ENCODE measurements around the gene SLC38A3.

SLC38A3 gene

DNA sequence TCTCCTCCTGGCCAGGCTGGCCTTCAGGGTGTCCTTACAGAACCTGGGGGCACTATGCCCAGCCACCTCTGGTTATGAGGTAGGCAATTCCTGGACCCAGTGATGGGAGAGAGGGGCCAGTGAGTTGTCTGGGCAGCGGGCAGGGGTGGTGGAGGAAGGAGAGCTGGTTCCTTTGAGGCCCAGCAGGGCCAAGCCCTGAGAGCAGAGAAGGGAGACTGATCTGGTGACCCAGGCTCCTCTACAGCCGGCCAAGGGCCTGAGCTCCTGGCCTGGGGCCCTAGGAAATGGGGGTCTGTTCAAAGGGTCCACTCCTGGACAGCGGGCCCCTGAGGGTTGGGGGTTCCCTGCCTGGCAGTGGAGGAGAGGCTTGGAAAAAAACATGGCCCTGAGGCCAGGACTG lies 7.9 kb downstream of the SLC38A3 start:
- in situ Hi-C loops (cut with MboI; ENCODE audit: low sequenced_read_pairs, unreplicated experiment): no loop called here
- TF ChIP-seq, protein P1, sequence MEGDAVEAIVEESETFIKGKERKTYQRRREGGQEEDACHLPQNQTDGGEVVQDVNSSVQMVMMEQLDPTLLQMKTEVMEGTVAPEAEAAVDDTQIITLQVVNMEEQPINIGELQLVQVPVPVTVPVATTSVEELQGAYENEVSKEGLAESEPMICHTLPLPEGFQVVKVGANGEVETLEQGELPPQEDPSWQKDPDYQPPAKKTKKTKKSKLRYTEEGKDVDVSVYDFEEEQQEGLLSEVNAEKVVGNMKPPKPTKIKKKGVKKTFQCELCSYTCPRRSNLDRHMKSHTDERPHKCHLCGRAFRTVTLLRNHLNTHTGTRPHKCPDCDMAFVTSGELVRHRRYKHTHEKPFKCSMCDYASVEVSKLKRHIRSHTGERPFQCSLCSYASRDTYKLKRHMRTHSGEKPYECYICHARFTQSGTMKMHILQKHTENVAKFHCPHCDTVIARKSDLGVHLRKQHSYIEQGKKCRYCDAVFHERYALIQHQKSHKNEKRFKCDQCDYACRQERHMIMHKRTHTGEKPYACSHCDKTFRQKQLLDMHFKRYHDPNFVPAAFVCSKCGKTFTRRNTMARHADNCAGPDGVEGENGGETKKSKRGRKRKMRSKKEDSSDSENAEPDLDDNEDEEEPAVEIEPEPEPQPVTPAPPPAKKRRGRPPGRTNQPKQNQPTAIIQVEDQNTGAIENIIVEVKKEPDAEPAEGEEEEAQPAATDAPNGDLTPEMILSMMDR (IDR thresholded peaks at IDR 0.05; ENCODE audit: borderline replicate concordance, control extremely low read depth, extremely low read depth, insufficient read depth, missing control alignments): no peak
- no peak for DNase-seq (ENCODE audit: low spot score)

DNA sequence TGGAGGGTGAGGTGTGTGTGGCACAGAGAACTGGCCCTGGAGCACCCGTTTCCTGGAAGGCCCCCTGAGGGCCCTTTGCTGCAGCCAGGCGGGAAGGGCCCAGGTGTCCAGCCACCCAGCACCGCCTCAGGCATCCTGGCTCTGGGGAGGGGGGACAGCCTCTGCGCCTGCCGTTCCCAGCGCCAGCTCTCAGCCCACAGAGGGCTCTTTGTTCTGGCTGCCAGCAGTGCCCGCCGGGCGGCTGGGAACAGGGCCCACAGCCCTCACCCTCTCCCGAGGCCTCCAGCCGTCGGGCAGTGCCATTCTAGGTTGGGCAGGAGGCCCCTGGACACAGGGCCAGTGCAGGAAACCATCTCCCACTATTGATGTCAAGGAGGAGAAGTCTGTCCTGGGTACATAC lies 8.3 kb downstream of the SLC38A3 start:
- TF ChIP-seq, protein P1 (IDR thresholded peaks at IDR 0.05; ENCODE audit: borderline replicate concordance, control extremely low read depth, extremely low read depth, insufficient read depth, missing control alignments): no peak
- DNase-seq (ENCODE audit: low spot score): no peak
- in situ Hi-C loops (cut with MboI; ENCODE audit: low sequenced_read_pairs, unreplicated experiment): no loop called here

DNA sequence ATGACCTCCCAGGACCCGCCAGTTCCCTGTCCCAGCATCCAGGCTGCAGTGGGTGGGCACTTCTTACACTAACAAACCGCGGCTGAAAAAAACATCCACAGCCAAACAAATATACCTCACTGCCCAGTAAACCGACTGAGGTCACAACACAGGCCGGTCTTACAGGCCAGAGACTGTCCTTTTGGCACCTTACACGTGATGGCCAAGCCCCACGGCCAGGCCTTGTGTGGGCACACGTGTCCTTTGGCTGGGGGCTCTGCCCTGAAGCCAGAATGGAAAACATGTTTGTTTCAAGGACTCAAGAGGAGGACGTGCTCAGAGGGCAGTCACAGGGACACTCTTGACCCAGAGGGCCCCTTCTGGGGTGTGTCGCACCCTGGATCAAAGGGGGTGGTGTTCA lies 9.8 kb downstream of the SLC38A3 start:
- DNase-seq (ENCODE audit: low spot score): no peak
- TF ChIP-seq, protein P1 (IDR thresholded peaks at IDR 0.05; ENCODE audit: borderline replicate concordance, control extremely low read depth, extremely low read depth, insufficient read depth, missing control alignments): no peak
- in situ Hi-C loops (cut with MboI; ENCODE audit: low sequenced_read_pairs, unreplicated experiment): no loop called here

DNA sequence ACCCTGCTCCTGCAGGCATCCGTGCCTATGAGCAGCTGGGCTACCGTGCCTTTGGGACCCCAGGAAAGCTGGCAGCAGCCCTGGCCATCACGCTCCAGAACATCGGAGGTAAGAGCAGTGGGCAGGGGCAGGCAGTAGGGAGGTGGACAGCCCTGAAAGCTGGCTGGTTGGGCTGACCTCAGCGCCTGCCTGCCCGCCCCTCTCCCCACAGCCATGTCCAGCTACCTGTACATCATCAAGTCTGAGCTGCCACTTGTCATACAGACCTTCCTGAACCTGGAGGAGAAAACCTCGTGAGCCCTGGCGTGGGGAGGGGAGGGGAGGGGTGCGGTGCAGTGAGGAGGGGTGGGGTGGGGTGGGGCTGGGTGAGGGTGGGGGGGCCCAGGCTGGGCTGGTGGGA lies 10.5 kb downstream of the SLC38A3 start:
- in situ Hi-C loops (cut with MboI; ENCODE audit: low sequenced_read_pairs, unreplicated experiment): no loop called here
- DNase-seq (ENCODE audit: low spot score): no peak
- TF ChIP-seq, protein P1 (IDR thresholded peaks at IDR 0.05; ENCODE audit: borderline replicate concordance, control extremely low read depth, extremely low read depth, insufficient read depth, missing control alignments): no peak

DNA sequence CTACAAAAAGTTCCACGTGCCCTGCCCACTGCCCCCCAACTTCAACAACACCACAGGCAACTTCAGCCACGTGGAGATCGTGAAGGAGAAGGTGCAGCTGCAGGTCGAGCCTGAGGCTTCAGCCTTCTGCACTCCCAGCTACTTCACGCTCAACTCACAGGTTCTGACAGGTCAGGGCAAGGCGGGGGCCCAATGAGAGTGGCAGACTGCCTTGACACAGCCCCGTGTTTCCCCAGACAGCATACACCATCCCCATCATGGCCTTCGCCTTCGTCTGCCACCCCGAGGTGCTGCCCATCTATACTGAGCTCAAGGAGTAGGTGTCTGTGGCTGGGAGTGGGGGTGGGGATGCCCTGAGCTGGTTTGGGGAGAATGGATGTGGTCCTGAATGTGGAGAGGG lies 12.6 kb downstream of the SLC38A3 start:
- TF ChIP-seq, protein P1 (IDR thresholded peaks at IDR 0.05; ENCODE audit: borderline replicate concordance, control extremely low read depth, extremely low read depth, insufficient read depth, missing control alignments): no peak
- DNase-seq (ENCODE audit: low spot score): no peak
- in situ Hi-C loops (cut with MboI; ENCODE audit: low sequenced_read_pairs, unreplicated experiment): no loop called here

DNA sequence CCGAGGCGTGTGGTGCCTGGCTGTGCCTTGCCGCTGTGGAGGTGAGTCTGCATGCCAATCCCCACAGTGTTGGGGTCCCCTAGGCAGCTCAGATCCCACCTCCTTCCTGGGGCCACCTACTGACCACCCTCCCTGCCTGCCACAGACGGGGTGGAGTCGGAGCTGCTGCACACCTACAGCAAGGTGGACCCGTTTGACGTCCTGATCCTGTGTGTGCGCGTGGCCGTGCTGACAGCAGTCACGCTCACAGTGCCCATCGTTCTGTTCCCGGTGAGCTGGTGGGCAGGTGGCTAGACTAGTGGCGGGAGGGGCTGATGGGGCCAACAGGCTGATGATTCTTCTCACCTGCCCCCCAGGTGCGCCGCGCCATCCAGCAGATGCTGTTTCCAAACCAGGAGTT lies 13.4 kb downstream of the SLC38A3 start:
- in situ Hi-C loops (cut with MboI; ENCODE audit: low sequenced_read_pairs, unreplicated experiment): no loop called here
- no peak for DNase-seq (ENCODE audit: low spot score)
- TF ChIP-seq, protein P1 (IDR thresholded peaks at IDR 0.05; ENCODE audit: borderline replicate concordance, control extremely low read depth, extremely low read depth, insufficient read depth, missing control alignments): no peak

DNA sequence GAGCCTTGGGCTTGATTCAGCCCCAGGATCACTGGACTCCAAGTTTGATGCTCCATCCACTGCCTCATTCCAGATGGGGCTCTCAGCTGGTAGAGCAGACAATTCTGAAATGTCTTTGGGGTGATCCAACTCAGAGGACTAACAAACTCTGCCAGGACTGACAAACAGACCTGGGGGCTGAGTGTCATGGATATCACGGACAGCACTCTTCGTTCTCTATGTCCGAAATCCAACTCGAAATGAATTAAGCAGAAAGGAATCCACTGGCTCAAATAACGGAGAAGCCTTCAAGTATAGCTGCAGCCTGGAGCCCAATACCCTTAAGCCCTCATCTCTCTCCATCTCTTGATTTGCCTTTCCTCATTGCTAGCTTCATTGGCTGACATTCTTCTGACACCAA lies 14.2 kb downstream of the SLC38A3 start:
- TF ChIP-seq, protein P1 (IDR thresholded peaks at IDR 0.05; ENCODE audit: borderline replicate concordance, control extremely low read depth, extremely low read depth, insufficient read depth, missing control alignments): no peak
- in situ Hi-C loops (cut with MboI; ENCODE audit: low sequenced_read_pairs, unreplicated experiment): no loop called here
- no peak for DNase-seq (ENCODE audit: low spot score)
